NOMO-1 treated with DMSO at 0.1 percent for 48 hours (cell line): ENCODE results near the gene WDFY2.

Source experiments
- DNase-seq: peaks from one replicate; lab custom pipeline; 2025; ENCODE audit not compliant: unreplicated experiment; lab: John Stamatoyannopoulos, UW

WDFY2 gene

GRCh38 chr13:51786425-51787265, 202.4 kb downstream of the WDFY2 start:
- DNase-seq: no peak

DNA sequence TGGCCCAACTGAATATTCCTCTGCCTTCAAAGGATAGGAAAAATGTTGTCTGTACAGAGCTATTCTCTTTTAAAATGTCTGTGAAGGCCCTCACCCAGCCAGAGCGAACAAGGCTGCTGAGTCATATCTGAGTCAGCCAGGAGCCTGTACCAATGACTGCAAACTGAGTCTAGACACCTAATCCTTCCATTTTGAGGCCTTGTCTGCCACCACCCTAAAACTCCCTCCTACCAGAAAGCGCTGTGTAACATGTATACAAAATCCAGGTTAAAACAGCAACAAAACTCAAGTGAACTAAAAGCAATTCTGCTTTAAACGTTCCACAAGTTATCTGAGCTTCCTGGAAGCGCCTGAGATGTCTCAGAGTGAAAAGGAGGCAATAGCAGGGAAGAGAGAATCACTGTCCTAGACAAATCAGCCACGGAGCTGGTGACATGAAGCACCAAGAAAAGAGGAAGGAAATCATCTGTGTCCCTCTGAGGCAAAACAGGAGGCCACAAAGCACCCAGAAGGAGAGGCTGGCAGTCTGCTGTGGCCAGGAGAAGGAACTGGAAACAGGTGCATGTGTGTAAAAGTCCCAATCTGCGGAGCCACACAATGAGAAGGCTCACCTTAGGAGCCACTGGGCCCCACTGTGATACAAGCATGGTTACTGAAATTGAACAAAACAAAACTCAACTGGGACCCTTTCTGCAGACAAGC, 209.5 kb downstream of the WDFY2 start:
- peak; percentile 90 for DNase-seq

GRCh38 chr13:51794964-51795363, 210.7 kb downstream of the WDFY2 start:
- no peak for DNase-seq

GRCh38 chr13:51795419-51795818, 211.2 kb downstream of the WDFY2 start:
- DNase-seq: no peak

DNA sequence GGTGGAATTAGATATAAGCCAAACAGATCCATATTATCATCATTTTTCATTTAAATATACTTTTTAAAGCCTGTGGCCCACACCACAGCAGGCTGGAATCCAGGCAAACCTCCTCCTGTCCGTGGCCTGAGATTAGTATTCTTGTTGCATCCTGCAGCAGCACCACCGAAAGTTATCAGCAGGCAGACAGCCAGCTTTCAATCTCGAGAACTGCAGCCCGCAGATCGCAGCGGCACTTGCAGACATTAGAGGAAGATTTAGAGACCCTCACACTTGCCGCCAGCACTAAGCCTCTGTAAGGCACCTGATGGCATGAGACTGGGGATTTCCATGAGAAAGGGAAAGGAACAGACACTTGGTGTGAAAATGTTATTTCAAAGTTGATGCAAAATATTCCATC, 212.3 kb downstream of the WDFY2 start:
- DNase-seq: no peak

DNA sequence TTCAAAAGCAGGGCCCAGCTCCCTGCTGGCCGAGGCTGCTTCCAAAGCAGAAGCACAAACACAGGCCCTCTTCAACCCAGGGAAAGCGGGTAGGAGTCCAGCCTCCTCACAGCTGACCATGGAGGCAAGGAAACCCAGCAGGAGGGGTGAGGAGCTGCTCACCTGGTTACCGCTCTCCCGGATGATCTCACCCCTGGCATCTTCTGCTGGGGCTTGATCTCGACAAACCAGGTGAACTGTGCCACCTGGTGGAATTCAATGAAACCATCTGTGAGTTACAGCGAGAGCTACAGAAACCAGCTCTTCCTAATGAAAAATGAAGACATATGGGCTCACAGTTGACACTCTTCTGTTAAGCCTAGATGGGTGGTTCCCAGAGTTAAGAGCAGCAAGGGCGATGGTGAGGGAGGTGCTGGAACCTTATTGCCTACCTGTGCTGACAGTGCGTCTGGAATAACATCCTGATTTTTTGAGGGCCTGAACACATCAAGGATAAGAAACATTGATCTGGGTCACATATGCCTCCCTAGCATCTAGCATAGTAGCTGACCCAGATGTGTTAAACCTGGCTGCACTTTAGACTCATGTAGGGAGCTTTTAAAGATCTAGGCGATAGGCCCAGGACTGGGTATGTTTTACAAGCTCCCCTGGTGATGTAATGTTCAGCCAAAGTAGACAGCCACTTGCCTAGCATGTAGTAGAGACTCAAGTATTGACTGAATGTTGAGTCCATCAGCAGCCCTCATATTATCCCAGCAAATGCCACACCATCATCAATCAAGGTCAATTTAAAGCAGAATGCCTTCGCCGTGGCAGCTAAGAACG, 213.6 kb downstream of the WDFY2 start:
- DNase-seq: peak; percentile 15

GRCh38 chr13:51799261-51799660, 215.0 kb downstream of the WDFY2 start:
- no peak for DNase-seq

DNA sequence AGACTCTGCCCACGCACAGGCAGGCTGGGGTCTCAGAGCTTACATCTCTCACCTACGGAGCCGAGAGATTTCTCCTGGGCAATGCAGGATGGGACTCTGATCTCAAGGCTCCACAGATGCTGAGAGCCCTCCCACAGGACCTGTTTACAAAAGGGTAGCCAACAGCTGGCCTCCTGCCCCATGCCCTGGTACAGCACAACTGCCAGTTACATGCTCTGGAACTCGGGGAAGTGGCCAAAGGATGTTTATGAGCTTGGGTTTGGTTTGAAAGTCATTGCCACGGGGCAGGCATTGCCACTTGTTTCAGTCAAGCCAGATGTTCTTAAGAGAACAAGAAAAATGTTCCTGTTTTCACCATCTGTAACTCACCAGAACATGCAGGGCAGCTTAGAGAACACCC, 216.2 kb downstream of the WDFY2 start:
- DNase-seq: no peak

DNA sequence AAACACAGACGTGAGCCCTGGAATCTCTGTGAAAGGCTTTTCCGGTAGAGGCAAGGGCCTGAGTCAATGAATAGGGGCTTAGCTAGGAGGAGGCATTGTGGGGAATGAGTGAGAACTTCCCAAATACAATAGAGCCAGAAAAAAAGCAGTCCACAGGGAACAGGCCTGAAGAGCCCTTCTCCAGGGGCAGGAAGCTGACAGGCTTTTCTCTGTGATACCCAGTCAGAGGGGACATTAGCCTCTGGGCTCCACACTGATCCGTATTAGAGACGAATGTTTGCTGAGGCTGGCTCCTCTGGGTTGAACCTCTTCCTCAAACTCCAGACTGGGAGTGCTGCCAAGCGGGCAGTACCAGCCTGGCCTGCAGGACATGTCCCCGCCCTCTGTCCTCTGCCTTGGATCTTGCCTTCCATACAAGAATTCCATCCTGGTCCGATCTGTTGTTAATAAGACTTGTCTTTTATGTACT, 217.4 kb downstream of the WDFY2 start:
- DNase-seq: no peak

DNA sequence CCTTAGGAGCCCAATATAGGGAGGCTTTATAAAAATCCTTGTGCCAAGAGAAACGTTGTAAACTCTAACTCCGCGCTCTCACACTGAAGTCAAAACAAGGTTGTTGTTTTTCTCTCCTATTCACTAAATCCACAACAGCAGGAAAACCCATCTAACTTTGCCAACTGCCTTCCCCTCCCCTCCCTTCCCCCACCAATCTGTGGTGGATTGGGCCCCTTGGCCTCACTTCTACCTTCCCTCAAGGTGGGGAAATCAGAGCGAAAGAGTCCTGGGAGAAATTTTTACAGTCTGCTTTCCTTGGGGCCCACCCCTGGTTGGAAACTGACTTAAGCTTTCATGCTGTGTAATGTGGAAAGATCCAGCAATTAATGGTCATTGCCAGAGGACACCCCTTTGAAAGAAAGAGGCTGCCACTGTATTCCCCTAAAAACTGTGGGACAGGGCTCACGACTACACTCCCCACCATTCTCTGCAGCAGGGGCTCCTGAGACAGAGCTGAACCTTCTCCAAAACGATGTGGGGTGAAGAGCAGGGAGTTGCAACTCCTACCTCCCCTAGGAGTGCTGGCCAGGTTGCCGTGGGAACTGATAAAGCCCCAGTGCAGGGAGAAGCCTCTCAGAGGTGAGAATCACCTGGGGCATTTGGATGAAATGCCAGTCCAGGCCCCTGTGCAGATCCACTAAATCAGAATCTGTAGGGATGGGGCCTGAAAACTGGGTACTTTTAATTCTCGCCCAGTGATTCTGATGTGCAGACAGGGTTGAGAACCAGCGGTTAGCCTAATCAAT, 218.6 kb downstream of the WDFY2 start:
- no peak for DNase-seq

GRCh38 chr13:51803422-51804294, 219.4 kb downstream of the WDFY2 start, which contains the start of gene DHRS12:
Gene DHRS12 (minus strand): TSS chr13:51804163. CDS start chr13:51799659, 4,504 bp downstream.
- peak; percentile 82 for DNase-seq

- peak; percentile 54 for DNase-seq
These were observed 220.3 kb downstream of the WDFY2 start for GRCh38 chr13:51804295-51805172.

DNA sequence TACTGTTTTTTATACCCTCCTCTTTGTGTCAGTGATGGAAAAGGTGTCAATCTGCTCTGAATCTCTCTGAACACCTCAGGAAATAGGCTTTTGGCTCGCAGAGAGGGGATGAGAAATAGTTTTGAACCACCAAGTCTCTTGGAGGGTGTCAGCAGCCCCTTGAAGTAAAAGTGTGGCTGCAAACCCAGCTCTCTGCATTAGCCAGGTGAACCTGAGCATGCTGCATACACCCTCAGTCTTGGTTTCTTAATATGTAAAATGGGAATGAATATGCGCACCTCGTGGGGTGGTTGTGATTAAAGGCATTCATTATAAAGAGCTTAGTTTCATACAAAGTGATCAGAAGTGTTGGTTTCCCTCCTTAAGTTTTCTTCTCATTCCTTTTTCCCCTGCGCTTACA, 221.1 kb downstream of the WDFY2 start:
- DNase-seq: no peak

- DNase-seq: no peak
These were observed 221.7 kb downstream of the WDFY2 start for GRCh38 chr13:51805925-51806324.

- no peak for DNase-seq
These were observed 222.3 kb downstream of the WDFY2 start for GRCh38 chr13:51806566-51806965.

GRCh38 chr13:51807041-51807440, 222.8 kb downstream of the WDFY2 start:
- DNase-seq: no peak

DNA sequence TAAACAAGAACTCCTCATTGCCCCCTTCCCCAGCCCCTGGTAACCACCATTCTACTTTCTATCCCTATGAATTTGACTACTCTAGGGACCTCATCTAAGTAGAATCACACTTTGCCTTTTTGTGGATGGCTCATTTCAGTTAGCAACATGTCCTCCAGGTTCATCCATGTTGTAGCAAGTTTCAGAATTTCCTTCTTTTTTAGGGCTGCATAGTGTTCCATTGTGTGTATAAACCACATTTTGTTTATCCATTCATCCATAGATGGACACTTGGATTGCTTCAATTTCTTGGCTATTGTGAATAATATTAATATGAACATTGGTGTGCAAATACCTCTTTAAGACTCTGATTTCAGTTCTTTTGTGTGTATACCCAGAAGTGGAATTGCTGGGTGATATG, 224.5 kb downstream of the WDFY2 start:
- DNase-seq: no peak

- DNase-seq: no peak
These were observed 226.8 kb downstream of the WDFY2 start for GRCh38 chr13:51811046-51811445.
